ENCODE data around the gene CDK3. TPM values are rescaled to one million over a fixed set of nuclear protein-coding genes. Genes with fewer than 3 reads are reported as not detected.

CDK3 gene
- total and polyA plus RNA-seq, 4 donors, result 3.8 to 16.9 (median 12.1) TPM

GRCh38 chr17:76049836-76050537 lies 49.3 kb downstream of the CDK3 start:
- H3K4me3 ChIP-seq (ENCODE audit: low read depth, low read length), result no peak overlapping the region
- WGBS (ENCODE audit: insufficient coverage), result 83% methylated on average over 15 of the region's 15 CpGs
- H3K27me3 ChIP-seq (ENCODE audit: control insufficient read depth, insufficient read depth, low read length), result no peaks in the 10 kb centered on the region
- H3K27ac ChIP-seq (ENCODE audit: low read depth, low read length), result no peak overlapping the region
- H3K36me3 ChIP-seq (ENCODE audit: control insufficient read depth, insufficient read depth, low read length), result peaks cover 74% of the 10 kb centered on the region
- no peak for DNase-seq (ENCODE audit: low read depth in 4 of 6, low spot score in 6 of 6)
- no peaks in the 10 kb centered on the region for H3K4me1 ChIP-seq (ENCODE audit: control insufficient read depth, insufficient read depth, low read length)
- H3K9me3 ChIP-seq (ENCODE audit: control insufficient read depth, insufficient read depth, low read length), result no peaks in the 10 kb centered on the region

DNA sequence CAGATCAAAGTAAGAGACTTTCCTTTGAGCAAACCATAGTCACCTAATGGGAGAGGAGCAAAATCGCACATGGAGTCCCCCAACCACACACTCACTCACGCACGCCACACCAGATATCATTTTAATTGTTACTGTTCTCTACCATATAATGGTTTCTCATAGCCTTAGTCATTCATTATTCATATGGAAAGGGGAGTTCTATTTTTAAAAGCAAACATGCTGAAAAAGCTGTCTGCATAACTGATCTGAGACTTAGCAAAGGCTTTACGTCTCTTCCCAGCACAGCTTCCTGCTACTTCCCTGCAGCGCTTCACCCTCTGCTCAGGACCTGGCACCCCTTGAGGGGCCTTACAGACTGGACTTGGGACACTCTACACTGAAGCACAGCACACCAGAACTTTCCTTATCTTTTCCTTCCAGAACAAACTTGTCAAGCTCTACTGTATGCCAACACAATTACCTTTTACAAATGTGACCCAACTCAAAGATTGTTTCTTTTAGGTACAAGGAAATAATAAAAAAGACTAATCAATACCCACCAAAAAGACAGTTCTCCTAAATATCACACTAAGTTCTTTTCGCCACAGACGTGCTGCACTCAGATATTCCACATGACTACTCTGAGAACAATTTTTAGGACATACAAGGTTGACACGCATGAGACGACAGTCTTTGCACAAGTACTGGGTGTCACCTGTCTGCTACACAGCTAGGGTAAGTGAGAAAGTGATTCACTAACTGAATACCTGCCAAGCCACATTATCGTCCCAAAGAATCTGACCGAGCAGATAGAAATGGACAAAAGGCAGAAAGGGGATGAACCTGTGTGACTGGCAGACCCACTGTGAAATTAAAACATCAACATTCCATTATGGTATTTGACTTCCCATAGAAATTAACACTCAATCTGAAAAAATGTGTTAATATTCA lies 50.1 kb downstream of the CDK3 start:
- WGBS (ENCODE audit: insufficient coverage), result 92% methylated on average over 2 of the region's 11 CpGs
- Histone ChIP-seq H3K27ac (ENCODE audit: low read depth, low read length) (no peak overlapping the region), H3K9me3 (ENCODE audit: control insufficient read depth, insufficient read depth, low read length) (no peaks in the 10 kb centered on the region), H3K36me3 (ENCODE audit: control insufficient read depth, insufficient read depth, low read length) (peaks cover 73% of the 10 kb centered on the region), H3K4me3 (ENCODE audit: low read depth, low read length) (no peak overlapping the region), H3K27me3 (ENCODE audit: control insufficient read depth, insufficient read depth, low read length) (no peaks in the 10 kb centered on the region), H3K4me1 (ENCODE audit: control insufficient read depth, insufficient read depth, low read length) (no peaks in the 10 kb centered on the region)
- no peak for DNase-seq (ENCODE audit: low read depth in 4 of 6, low spot score in 6 of 6)

GRCh38 chr17:76051561-76051960 lies 50.9 kb downstream of the CDK3 start:
- Histone ChIP-seq H3K36me3 (ENCODE audit: control insufficient read depth, insufficient read depth, low read length) (peaks cover 72% of the 10 kb centered on the region), H3K4me3 (ENCODE audit: low read depth, low read length) (no peak overlapping the region)
- WGBS (ENCODE audit: insufficient coverage), result 88% methylated on average over 1 of the region's 6 CpGs

DNA sequence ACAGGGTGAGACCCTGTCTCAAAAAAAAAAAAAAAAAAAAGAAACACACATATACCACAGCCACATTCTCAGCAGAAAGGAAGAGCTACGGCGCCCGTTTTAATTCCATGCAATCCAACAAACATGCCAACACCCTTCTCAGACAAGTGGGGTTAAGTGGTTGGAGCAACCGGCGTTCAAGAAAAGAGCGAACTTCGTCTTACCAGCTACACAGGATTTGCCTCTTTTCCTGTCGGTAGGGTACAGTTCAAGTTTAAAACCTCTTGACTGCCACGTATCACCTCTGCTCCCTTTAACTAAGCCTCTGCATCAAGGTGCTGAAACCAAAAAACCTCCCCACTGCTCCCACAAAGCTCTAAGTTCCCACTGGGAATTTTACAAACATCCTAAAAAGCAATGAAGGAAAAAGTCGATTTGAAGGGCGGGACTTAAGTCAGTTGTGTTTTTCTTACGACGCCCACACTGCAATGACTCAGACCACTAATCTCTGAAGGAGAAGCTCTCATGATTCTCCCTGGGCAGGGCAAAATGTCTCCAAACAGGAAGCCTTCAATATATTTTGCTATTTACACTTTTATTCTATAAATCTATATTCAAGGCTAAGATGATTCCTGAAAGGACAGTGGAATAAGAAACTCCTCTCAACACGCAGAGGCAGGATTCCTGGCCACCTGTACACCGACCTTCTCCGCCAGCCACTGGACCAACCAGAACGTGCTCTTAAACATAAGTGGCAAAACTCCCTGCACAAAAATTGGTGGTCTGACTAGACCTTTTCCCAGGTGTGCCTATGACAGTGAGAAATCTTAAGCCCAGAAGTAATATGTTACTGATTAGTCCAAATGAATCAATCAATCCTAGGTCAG lies 52.8 kb downstream of the CDK3 start:
- DNase-seq (ENCODE audit: low read depth in 4 of 6, low spot score in 6 of 6), result no peak
- no peaks in the 10 kb centered on the region for H3K4me1 ChIP-seq (ENCODE audit: control insufficient read depth, insufficient read depth, low read length)
- H3K27me3 ChIP-seq (ENCODE audit: control insufficient read depth, insufficient read depth, low read length), result no peaks in the 10 kb centered on the region
- WGBS (ENCODE audit: insufficient coverage), result 96% methylated on average over 5 of the region's 17 CpGs
- H3K4me3 ChIP-seq (ENCODE audit: low read depth, low read length), result no peak overlapping the region
- H3K9me3 ChIP-seq (ENCODE audit: control insufficient read depth, insufficient read depth, low read length), result no peaks in the 10 kb centered on the region
- H3K36me3 ChIP-seq (ENCODE audit: control insufficient read depth, insufficient read depth, low read length), result peaks cover 66% of the 10 kb centered on the region
- no peak overlapping the region for H3K27ac ChIP-seq (ENCODE audit: low read depth, low read length)

More at GRCh38 chr17:76051561-76051960, 50.9 kb downstream of the CDK3 start:
- Histone ChIP-seq H3K4me1 (ENCODE audit: control insufficient read depth, insufficient read depth, low read length) (no peaks in the 10 kb centered on the region), H3K27ac (ENCODE audit: low read depth, low read length) (no peak overlapping the region), H3K9me3 (ENCODE audit: control insufficient read depth, insufficient read depth, low read length) (no peaks in the 10 kb centered on the region), H3K27me3 (ENCODE audit: control insufficient read depth, insufficient read depth, low read length) (no peaks in the 10 kb centered on the region)
- DNase-seq (ENCODE audit: low read depth in 4 of 6, low spot score in 6 of 6), result no peak

DNA sequence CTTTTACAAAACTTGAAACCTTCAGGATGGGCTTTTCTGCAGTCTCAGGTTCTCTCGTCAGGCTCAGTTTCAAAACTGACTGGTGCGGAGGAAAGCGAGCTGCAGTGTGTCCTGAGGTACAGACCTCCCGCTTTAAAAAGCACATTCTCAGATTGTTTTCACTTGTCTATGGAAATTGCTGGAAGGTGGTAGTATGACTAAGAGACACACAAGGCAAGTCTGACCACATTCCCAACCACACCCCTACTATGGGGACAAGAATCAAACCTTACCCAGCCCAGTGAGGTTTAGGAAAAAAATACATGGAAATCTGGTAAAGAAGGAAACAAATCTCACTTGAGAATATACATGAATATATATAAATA lies 53.4 kb downstream of the CDK3 start:
- Histone ChIP-seq H3K27ac (ENCODE audit: low read depth, low read length) (no peak overlapping the region), H3K4me1 (ENCODE audit: control insufficient read depth, insufficient read depth, low read length) (no peaks in the 10 kb centered on the region), H3K27me3 (ENCODE audit: control insufficient read depth, insufficient read depth, low read length) (no peaks in the 10 kb centered on the region), H3K36me3 (ENCODE audit: control insufficient read depth, insufficient read depth, low read length) (peaks cover 67% of the 10 kb centered on the region), H3K4me3 (ENCODE audit: low read depth, low read length) (no peak overlapping the region), H3K9me3 (ENCODE audit: control insufficient read depth, insufficient read depth, low read length) (no peaks in the 10 kb centered on the region)
- no peak for DNase-seq (ENCODE audit: low read depth in 4 of 6, low spot score in 6 of 6)
- WGBS (ENCODE audit: insufficient coverage), result 93% methylated on average over 3 of the region's 4 CpGs

Other genes with a start within 250 kb of the CDK3 start
- 10 to 100 TPM; 14.8 to 28.0 TPM for gene GALK1, start 235.7 kb upstream of the CDK3 start, total RNA-seq
- gene GALK1, start 235.7 kb upstream of the CDK3 start, polyA plus RNA-seq (ENCODE audit: insufficient read length in 2 of 2), result 10 to 100 TPM; 22.6 to 27.2 TPM
- 10 to 100 TPM; 28.9 to 33.9 TPM for gene UNK, start 216.0 kb upstream of the CDK3 start, total RNA-seq
- gene UNK, start 216.0 kb upstream of the CDK3 start, polyA plus RNA-seq (ENCODE audit: insufficient read length in 2 of 2), result 10 to 100 TPM; 41.2 to 54.8 TPM
- 1 to 10 TPM; 3.1 to 4.0 TPM for gene UNC13D, start 156.5 kb upstream of the CDK3 start, total RNA-seq
- gene UNC13D, start 156.5 kb upstream of the CDK3 start, polyA plus RNA-seq (ENCODE audit: insufficient read length in 2 of 2), result 1 to 10 TPM; 5.3 to 6.1 TPM
- gene WBP2, start 145.5 kb upstream of the CDK3 start, total RNA-seq, result 10 to 100 TPM; 45.6 to 57.5 TPM
- 100 to 1,000 TPM; 211 to 231 TPM for gene WBP2, start 145.5 kb upstream of the CDK3 start, polyA plus RNA-seq (ENCODE audit: insufficient read length in 2 of 2)
- gene TRIM47, start 122.3 kb upstream of the CDK3 start, total RNA-seq, result 10 to 100 TPM; 31.3 to 37.3 TPM
- 10 to 100 TPM; 52.6 to 53.6 TPM for gene TRIM47, start 122.3 kb upstream of the CDK3 start, polyA plus RNA-seq (ENCODE audit: insufficient read length in 2 of 2)
- 10 to 100 TPM; 11.7 to 18.4 TPM for gene TRIM65, start 103.9 kb upstream of the CDK3 start, total RNA-seq
- 10 to 100 TPM; 17.7 to 24.8 TPM for gene TRIM65, start 103.9 kb upstream of the CDK3 start, polyA plus RNA-seq (ENCODE audit: insufficient read length in 2 of 2)
- 10 to 100 TPM; 26.3 to 41.2 TPM for gene MRPL38, start 96.0 kb upstream of the CDK3 start, total RNA-seq
- 100 to 1,000 TPM; 111 to 116 TPM for gene MRPL38, start 96.0 kb upstream of the CDK3 start, polyA plus RNA-seq (ENCODE audit: insufficient read length in 2 of 2)
- gene FBF1, start 59.8 kb upstream of the CDK3 start, total RNA-seq, result 10 to 100 TPM; 10.1 to 23.9 TPM
- 10 to 100 TPM; 12.8 to 24.1 TPM for gene FBF1, start 59.8 kb upstream of the CDK3 start, polyA plus RNA-seq (ENCODE audit: insufficient read length in 2 of 2)
- gene ACOX1, start 21.7 kb upstream of the CDK3 start, total RNA-seq, result 10 to 100 TPM; 56.8 to 63.6 TPM
- gene ACOX1, start 21.7 kb upstream of the CDK3 start, polyA plus RNA-seq (ENCODE audit: insufficient read length in 2 of 2), result 10 to 100 TPM; 32.7 to 35.6 TPM
- gene TEN1, start 21.6 kb upstream of the CDK3 start, total RNA-seq, result 10 to 100 TPM; 12.6 to 17.4 TPM
- gene TEN1, start 21.6 kb upstream of the CDK3 start, polyA plus RNA-seq (ENCODE audit: insufficient read length in 2 of 2), result 10 to 100 TPM; 17.9 to 19.8 TPM
- gene EVPL, start 26.5 kb downstream of the CDK3 start, total RNA-seq, result under 1 TPM; 0.17 to 0.20 TPM
- gene EVPL, start 26.5 kb downstream of the CDK3 start, polyA plus RNA-seq (ENCODE audit: insufficient read length in 2 of 2), result under 1 TPM; 0.90 TPM
- gene SRP68, start 71.7 kb downstream of the CDK3 start, total RNA-seq, result 10 to 100 TPM; 31.4 to 38.8 TPM
- 10 to 100 TPM; 63.3 to 63.7 TPM for gene SRP68, start 71.7 kb downstream of the CDK3 start, polyA plus RNA-seq (ENCODE audit: insufficient read length in 2 of 2)
- not detected for gene GALR2, start 73.9 kb downstream of the CDK3 start, total RNA-seq
- under 1 TPM; 0.47 to 0.74 TPM for gene GALR2, start 73.9 kb downstream of the CDK3 start, polyA plus RNA-seq (ENCODE audit: insufficient read length in 2 of 2)
- gene ZACN, start 78.3 kb downstream of the CDK3 start, total RNA-seq, result not detected
- 10 to 100 TPM; 49.6 to 59.0 TPM for gene ZACN, start 78.3 kb downstream of the CDK3 start, polyA plus RNA-seq (ENCODE audit: insufficient read length in 2 of 2)
- gene EXOC7, start 102.9 kb downstream of the CDK3 start, total RNA-seq, result 100 to 1,000 TPM in 1 of 2 donors, 10 to 100 TPM in 1; 84.7 to 172 TPM
- gene EXOC7, start 102.9 kb downstream of the CDK3 start, polyA plus RNA-seq (ENCODE audit: insufficient read length in 2 of 2), result 100 to 1,000 TPM; 162 to 168 TPM
- 10 to 100 TPM in 1 of 2 donors, 1 to 10 TPM in 1; 4.6 to 41.0 TPM for gene FOXJ1, start 140.4 kb downstream of the CDK3 start, total RNA-seq
- 10 to 100 TPM; 21.3 to 30.7 TPM for gene FOXJ1, start 140.4 kb downstream of the CDK3 start, polyA plus RNA-seq (ENCODE audit: insufficient read length in 2 of 2)
- gene RNF157, start 239.6 kb downstream of the CDK3 start, total RNA-seq, result 10 to 100 TPM; 22.8 to 57.7 TPM
- gene RNF157, start 239.6 kb downstream of the CDK3 start, polyA plus RNA-seq (ENCODE audit: insufficient read length in 2 of 2), result 100 to 1,000 TPM; 194 to 196 TPM